K562 (cell line): Measurements from ENCODE around the gene TMEM144. TPM values are rescaled to one million over a fixed set of nuclear protein-coding genes. Genes with fewer than 3 reads are reported as not detected.

Source experiments
- ATAC-seq: fragments of 200-7000 bp; cut with Tn5 transposase; 3 replicates; pipeline ENCODE4 v1.9.1; 2020; ENCODE audit warnings: moderate library complexity
- BruUV-seq: library from RNA; stranded (reverse); fragments of 400-500 nt; replicated peaks from 2 replicates; lab custom pipeline; 2021; lab: Mats Ljungman, UMichigan
- CTCF ChIA-PET: fragments of 300-600 bp; formaldehyde crosslinking; extraction: SDS; loops from one replicate; lab custom pipeline; 2021; ENCODE audit warnings: low intra/inter-chr PET ratio; lab: Yijun Ruan, JAX
- POLR2A ChIA-PET: fragments of 300-600, 350-650 bp; sonication (Branson Sonifier 250); formaldehyde crosslinking; extraction: SDS; loops from one replicate; lab custom pipeline; 2021; ENCODE audit warnings: antibody characterized with exemption, inconsistent platforms; lab: Yijun Ruan, JAX
- DNase-seq, 4 experiments: peaks; one replicate each; pipeline versions ENCODE4 v3.0.0 to v3.0.0-alpha.2; 2011 to 2018; ENCODE audit warnings: low spot score in 3 of 4, mixed read lengths in 3 of 4; ENCODE audit errors: extremely low read depth in 1 of 4
- FAIRE-seq: peaks from 2 replicates; lab custom pipeline; 2011; peaks lifted over from hg19 to GRCh38; lab: Jason Lieb, UNC
- H2AFZ ChIP-seq: 2 replicates; pipeline ENCODE4 v1.6.0; 2011; ENCODE audit warnings: low read depth, low read length, control low read depth, inconsistent platforms
- H3K27ac ChIP-seq: fragments of 200-600 bp; 3 replicates; pipeline ENCODE4 v1.8.0; 2011; ENCODE audit warnings: low read depth, mild to moderate bottlenecking, control low read depth, inconsistent platforms, low read length, moderate library complexity, mixed read lengths; ENCODE audit errors: extremely low read depth
- H3K27me3 ChIP-seq, 2 experiments: fragments of 300-600 bp in 1 of 2; 2 replicates in 1 of 2; 3 replicates in 1 of 2; pipeline versions ENCODE4 v1.6.0 to v1.8.0; 2011; ENCODE audit warnings: inconsistent platforms in 2 of 2, low read length in 2 of 2, mild to moderate bottlenecking in 1 of 2, mixed read lengths in 1 of 2, moderate library complexity in 1 of 2; ENCODE audit not compliant: control insufficient read depth in 2 of 2, insufficient read depth in 2 of 2
- H3K36me3 ChIP-seq: fragments of 300-600 bp; 3 replicates; pipeline ENCODE4 v1.8.0; 2011; ENCODE audit warnings: mild to moderate bottlenecking, low read length, inconsistent platforms; ENCODE audit not compliant: control insufficient read depth, insufficient read depth
- H3K4me1 ChIP-seq, 2 experiments: fragments of 200-600 bp in 1 of 2; replicated peaks in 1 of 2; 2 replicates in 1 of 2; 3 replicates in 1 of 2; pipeline versions ENCODE4 v1.5.1 to v1.8.0; 2011; ENCODE audit warnings: inconsistent platforms in 2 of 2, low read length in 2 of 2, mild to moderate bottlenecking in 1 of 2, mixed read lengths in 1 of 2, moderate library complexity in 1 of 2; ENCODE audit not compliant: control insufficient read depth in 2 of 2, insufficient read depth in 2 of 2
- H3K4me2 ChIP-seq: 2 replicates; pipeline ENCODE4 v1.6.1; 2011; ENCODE audit warnings: low read length, control low read depth, inconsistent platforms, mixed read lengths; ENCODE audit not compliant: insufficient read depth
- H3K4me3 ChIP-seq: fragments of 200-600 bp; sonication (generic), shearing (Covaris generic); 2 replicates; pipeline ENCODE4 v1.5.1; 2016; ENCODE audit warnings: control low read depth, inconsistent platforms
- H3K79me2 ChIP-seq: fragments of 200-600 bp; 3 replicates; pipeline ENCODE4 v1.8.0; 2011; ENCODE audit warnings: low read length, inconsistent platforms; ENCODE audit not compliant: control insufficient read depth, insufficient read depth
- H3K9ac ChIP-seq, 2 experiments: 2 replicates each; pipeline versions ENCODE4 v1.6.0 to v1.6.1; 2011; ENCODE audit warnings: low read depth in 2 of 2, low read length in 2 of 2, control low read depth in 1 of 2, inconsistent platforms in 1 of 2, mild to moderate bottlenecking in 1 of 2, mixed read lengths in 1 of 2; ENCODE audit not compliant: insufficient read depth in 1 of 2
- H3K9me1 ChIP-seq: one replicate; pipeline ENCODE4 v1.6.0; 2011; ENCODE audit warnings: inconsistent platforms, mild to moderate bottlenecking, low read length, moderate library complexity; ENCODE audit not compliant: control insufficient read depth, insufficient read depth
- H3K9me3 ChIP-seq: replicated peaks from 2 replicates; pipeline ENCODE4 v1.5.1; 2011; ENCODE audit warnings: low read depth, low read length, inconsistent platforms; ENCODE audit not compliant: control insufficient read depth, insufficient read depth
- H4K20me1 ChIP-seq: replicated peaks from 2 replicates; pipeline ENCODE4 v1.6.1; 2011; ENCODE audit warnings: low read length, inconsistent platforms, mixed read lengths; ENCODE audit not compliant: control insufficient read depth, insufficient read depth
- DNMT1 ChIP-seq: fragments of 450-650 bp; IDR thresholded peaks from 2 replicates; pipeline ENCODE4 v1.6.1; 2016; ENCODE audit warnings: antibody characterized with exemption, mild to moderate bottlenecking
- FOXA1 ChIP-seq: fragments of 450-650 bp; IDR thresholded peaks from 2 replicates; pipeline ENCODE4 v1.6.1; 2016; ENCODE audit warnings: mild to moderate bottlenecking, borderline replicate concordance
- KAT2B ChIP-seq: IDR thresholded peaks from one replicate; pipeline ENCODE4 v1.6.1; 2012; ENCODE audit warnings: low read depth, mild to moderate bottlenecking, control low read depth, inconsistent platforms, low read length, moderate library complexity
- NR2F6 ChIP-seq: fragments of 450-650 bp; formaldehyde crosslinking; IDR thresholded peaks from 2 replicates; pipeline ENCODE4 v1.4.0; 2020; ENCODE audit warnings: mild to moderate bottlenecking
- PCBP2 ChIP-seq: fragments of 200-400 bp; formaldehyde crosslinking; IDR thresholded peaks from 2 replicates; pipeline ENCODE4 v1.6.1; 2018; ENCODE audit warnings: low read length, low read depth, mild to moderate bottlenecking, moderate library complexity; ENCODE audit not compliant: poor library complexity, severe bottlenecking
- POLR3A ChIP-seq: IDR thresholded peaks from 2 replicates; pipeline ENCODE4 v1.6.1; 2011; ENCODE audit warnings: borderline replicate concordance, mild to moderate bottlenecking, moderate library complexity; ENCODE audit not compliant: insufficient read length, insufficient read depth; ENCODE audit errors: extremely low read depth
- RHOXF2B ChIP-seq: fragments of 250-450 bp; sonication (Bioruptor Pico); conservative IDR thresholded peaks from 2 replicates; pipeline ENCODE4 v1.5.1; 2021
- WGBS: fragments of 100-300 bp; shearing (Covaris generic); methylation state at CpG from one replicate; pipeline ENCODE4 v1.1.6; 2016; ENCODE audit warnings: low coverage, mixed read lengths; ENCODE audit not compliant: insufficient coverage; ENCODE audit errors: missing lambda C conversion rate; 5-methylcytosine and 5-hydroxymethylcytosine counted together
- in situ Hi-C: fragments of 300-500 bp; cut with MboI; formaldehyde crosslinking; loops from 4 replicates; pipeline ENCODE4 v1.15.0; 2018; ENCODE audit warnings: inconsistent platforms, mixed read lengths
- intact Hi-C: fragments of 100-400 bp; cut with micrococcal nuclease; formaldehyde crosslinking; loops from 2 replicates; pipeline ENCODE4 v1.14.2; 2022
- polyA plus RNA-seq, 8 experiments: library from polyadenylated mRNA; depleted of rRNA in 4 of 8; stranded (reverse) in 5 of 8; unstranded in 3 of 8; fragments of >200 nt; fragmentation: Nextera tagmentation in 2 of 8; fragmentation: Illumina TruSeq in 1 of 8; extraction: Ambion mirVana in 2 of 8; extraction: Trizol in 1 of 8; gene quantifications; 2 replicates each; pipeline versions ENCODE4 v1.2.1 to v1.2.3, GENCODE V29; 2011 to 2014; ENCODE audit warnings: inconsistent platforms in 1 of 8, missing spikeins in 1 of 8
- total RNA-seq, 7 experiments: library from RNA; depleted of rRNA in 6 of 7; stranded (reverse); fragments of >200 nt in 6 of 7; fragmentation: Illumina TruSeq in 2 of 7; extraction: Trizol in 2 of 7; gene quantifications; 2 replicates each; pipeline versions ENCODE4 v1.2.1 to v1.2.3, GENCODE V29; 2011 to 2021; ENCODE audit warnings: low replicate concordance in 1 of 7
- TF ChIP-seq, protein P1 (sequence below), 2 experiments: fragments of 450-650 bp in 1 of 2; IDR thresholded peaks; 2 replicates each; pipeline ENCODE4 v1.6.1; 2011 to 2017; ENCODE audit warnings: low read depth in 2 of 2, antibody characterized with exemption in 1 of 2, borderline replicate concordance in 1 of 2, low read length in 1 of 2, mild to moderate bottlenecking in 1 of 2, mixed read lengths in 1 of 2; ENCODE audit not compliant: control insufficient read depth in 1 of 2
- TF ChIP-seq, protein P2 (sequence below): fragments of 250-450 bp; sonication (Bioruptor Pico); IDR thresholded peaks from 2 replicates; pipeline ENCODE4 v1.5.0; 2022; ENCODE audit warnings: mild to moderate bottlenecking
- TF ChIP-seq, protein P3 (sequence below): sonication (generic); formaldehyde crosslinking; IDR thresholded peaks from 2 replicates; pipeline ENCODE4 v1.8.1; 2023; ENCODE audit warnings: missing genetic modification reagents, mild to moderate bottlenecking, borderline replicate concordance

TMEM144 gene
- total and polyA plus RNA-seq, 9 of the 15 experiments (the other 6 are each of a cell fraction or from before 2014, with no cell fraction given): 4.0 to 12.0 (median 6.1) TPM

DNA sequence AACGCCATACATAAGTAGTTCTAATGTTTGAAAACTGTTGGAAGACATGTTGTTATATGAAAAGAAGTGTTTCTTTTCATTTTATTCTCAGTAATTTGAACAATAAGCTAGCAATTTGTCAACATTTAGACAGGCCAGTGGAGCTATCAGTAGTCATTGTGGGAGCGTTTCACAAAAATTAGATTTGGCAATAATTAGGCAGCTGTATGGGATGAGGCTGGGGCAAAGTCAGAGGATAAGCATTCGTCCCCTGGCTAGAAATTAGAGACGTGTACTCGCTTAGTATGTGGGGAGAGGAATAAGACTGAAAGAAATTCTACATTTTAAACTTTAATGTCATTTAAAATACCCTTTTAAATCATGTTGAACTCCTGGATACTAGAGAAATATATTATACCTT is 70.6 kb downstream of the TMEM144 start (continued):
- TF ChIP-seq, protein P1, sequence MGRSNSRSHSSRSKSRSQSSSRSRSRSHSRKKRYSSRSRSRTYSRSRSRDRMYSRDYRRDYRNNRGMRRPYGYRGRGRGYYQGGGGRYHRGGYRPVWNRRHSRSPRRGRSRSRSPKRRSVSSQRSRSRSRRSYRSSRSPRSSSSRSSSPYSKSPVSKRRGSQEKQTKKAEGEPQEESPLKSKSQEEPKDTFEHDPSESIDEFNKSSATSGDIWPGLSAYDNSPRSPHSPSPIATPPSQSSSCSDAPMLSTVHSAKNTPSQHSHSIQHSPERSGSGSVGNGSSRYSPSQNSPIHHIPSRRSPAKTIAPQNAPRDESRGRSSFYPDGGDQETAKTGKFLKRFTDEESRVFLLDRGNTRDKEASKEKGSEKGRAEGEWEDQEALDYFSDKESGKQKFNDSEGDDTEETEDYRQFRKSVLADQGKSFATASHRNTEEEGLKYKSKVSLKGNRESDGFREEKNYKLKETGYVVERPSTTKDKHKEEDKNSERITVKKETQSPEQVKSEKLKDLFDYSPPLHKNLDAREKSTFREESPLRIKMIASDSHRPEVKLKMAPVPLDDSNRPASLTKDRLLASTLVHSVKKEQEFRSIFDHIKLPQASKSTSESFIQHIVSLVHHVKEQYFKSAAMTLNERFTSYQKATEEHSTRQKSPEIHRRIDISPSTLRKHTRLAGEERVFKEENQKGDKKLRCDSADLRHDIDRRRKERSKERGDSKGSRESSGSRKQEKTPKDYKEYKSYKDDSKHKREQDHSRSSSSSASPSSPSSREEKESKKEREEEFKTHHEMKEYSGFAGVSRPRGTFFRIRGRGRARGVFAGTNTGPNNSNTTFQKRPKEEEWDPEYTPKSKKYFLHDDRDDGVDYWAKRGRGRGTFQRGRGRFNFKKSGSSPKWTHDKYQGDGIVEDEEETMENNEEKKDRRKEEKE (IDR thresholded peaks at IDR 0.05; ENCODE audit: borderline replicate concordance in 1 of 2, control insufficient read depth in 1 of 2, low read depth in 2 of 2, low read length in 1 of 2): no peak
- TF ChIP-seq RHOXF2B (no peak), NR2F6 (CRISPR knock-in tag) (no peak)

DNA sequence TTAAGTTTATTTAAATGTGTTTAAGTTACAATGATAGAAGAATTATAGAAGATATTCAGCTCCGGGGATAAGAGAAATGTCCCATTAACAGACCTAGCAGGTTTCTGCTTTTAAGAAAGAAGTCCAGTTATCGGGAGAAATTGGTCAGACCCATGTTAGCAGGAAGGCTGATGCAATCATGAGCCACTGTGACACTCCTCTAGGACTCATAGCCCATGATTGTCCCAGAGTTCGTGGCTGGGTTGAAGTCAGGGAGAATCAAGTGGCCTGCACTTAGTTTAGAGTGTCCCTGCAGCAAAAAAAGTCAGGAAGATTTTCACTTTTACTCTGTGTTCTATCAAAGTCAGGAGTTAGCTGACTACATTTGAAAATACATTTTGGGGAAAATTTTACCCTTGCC is 72.0 kb downstream of the TMEM144 start:
- Histone ChIP-seq H3K79me2 (no peaks in the 10 kb centered on the region), H3K4me1 (peaks cover 0 to 4% of the 10 kb centered on the region in 2 experiments; a peak in 2 of 5 replicates), H3K9me3 (no peaks in the 10 kb centered on the region), H3K27ac (no peak overlapping the region; the same call in 2 of the 3 replicates), H3K27me3 (no peaks in the 10 kb centered on the region), H3K36me3 (no peaks in the 10 kb centered on the region), H4K20me1 (no peaks in the 10 kb centered on the region), H3K4me2 (no peak overlapping the region), H3K9ac (0 out of 4 replicates have a peak overlapping the region, but pooled peaks of 1 of the 2 experiments have one; percentile 5), H2AFZ (peak overlapping the region; percentile 62), H3K4me3 (no peak overlapping the region), H3K9me1 (no peaks in the 10 kb centered on the region)
- 9% methylated on average over 3 of the region's 3 CpGs for WGBS
- intact Hi-C loops: no loop called here
- FAIRE-seq: no peak
- ChIA-PET CTCF (no interaction called here), POLR2A (no interaction called here)
- ATAC-seq: peak; percentile 93
- peak in 2 of 4 experiments; percentile 14 to 51 for DNase-seq
- no TSS peak for BruUV-seq
- in situ Hi-C loops: no loop called here
- no peak for TF ChIP-seq KAT2B
- TF ChIP-seq DNMT1: no peak
- no peak for TF ChIP-seq FOXA1
- TF ChIP-seq, protein P2, sequence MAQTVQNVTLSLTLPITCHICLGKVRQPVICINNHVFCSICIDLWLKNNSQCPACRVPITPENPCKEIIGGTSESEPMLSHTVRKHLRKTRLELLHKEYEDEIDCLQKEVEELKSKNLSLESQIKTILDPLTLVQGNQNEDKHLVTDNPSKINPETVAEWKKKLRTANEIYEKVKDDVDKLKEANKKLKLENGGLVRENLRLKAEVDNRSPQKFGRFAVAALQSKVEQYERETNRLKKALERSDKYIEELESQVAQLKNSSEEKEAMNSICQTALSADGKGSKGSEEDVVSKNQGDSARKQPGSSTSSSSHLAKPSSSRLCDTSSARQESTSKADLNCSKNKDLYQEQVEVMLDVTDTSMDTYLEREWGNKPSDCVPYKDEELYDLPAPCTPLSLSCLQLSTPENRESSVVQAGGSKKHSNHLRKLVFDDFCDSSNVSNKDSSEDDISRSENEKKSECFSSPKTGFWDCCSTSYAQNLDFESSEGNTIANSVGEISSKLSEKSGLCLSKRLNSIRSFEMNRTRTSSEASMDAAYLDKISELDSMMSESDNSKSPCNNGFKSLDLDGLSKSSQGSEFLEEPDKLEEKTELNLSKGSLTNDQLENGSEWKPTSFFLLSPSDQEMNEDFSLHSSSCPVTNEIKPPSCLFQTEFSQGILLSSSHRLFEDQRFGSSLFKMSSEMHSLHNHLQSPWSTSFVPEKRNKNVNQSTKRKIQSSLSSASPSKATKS (CRISPR knock-in tag): no peak
- no peak for TF ChIP-seq POLR3A
- TF ChIP-seq, protein P3, sequence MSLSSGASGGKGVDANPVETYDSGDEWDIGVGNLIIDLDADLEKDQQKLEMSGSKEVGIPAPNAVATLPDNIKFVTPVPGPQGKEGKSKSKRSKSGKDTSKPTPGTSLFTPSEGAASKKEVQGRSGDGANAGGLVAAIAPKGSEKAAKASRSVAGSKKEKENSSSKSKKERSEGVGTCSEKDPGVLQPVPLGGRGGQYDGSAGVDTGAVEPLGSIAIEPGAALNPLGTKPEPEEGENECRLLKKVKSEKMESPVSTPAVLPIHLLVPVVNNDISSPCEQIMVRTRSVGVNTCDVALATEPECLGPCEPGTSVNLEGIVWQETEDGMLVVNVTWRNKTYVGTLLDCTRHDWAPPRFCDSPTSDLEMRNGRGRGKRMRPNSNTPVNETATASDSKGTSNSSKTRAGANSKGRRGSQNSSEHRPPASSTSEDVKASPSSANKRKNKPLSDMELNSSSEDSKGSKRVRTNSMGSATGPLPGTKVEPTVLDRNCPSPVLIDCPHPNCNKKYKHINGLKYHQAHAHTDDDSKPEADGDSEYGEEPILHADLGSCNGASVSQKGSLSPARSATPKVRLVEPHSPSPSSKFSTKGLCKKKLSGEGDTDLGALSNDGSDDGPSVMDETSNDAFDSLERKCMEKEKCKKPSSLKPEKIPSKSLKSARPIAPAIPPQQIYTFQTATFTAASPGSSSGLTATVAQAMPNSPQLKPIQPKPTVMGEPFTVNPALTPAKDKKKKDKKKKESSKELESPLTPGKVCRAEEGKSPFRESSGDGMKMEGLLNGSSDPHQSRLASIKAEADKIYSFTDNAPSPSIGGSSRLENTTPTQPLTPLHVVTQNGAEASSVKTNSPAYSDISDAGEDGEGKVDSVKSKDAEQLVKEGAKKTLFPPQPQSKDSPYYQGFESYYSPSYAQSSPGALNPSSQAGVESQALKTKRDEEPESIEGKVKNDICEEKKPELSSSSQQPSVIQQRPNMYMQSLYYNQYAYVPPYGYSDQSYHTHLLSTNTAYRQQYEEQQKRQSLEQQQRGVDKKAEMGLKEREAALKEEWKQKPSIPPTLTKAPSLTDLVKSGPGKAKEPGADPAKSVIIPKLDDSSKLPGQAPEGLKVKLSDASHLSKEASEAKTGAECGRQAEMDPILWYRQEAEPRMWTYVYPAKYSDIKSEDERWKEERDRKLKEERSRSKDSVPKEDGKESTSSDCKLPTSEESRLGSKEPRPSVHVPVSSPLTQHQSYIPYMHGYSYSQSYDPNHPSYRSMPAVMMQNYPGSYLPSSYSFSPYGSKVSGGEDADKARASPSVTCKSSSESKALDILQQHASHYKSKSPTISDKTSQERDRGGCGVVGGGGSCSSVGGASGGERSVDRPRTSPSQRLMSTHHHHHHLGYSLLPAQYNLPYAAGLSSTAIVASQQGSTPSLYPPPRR (CRISPR knock-in tag): no peak
- no peak for TF ChIP-seq PCBP2
